Stimulated activated CD4-positive, alpha-beta T cell treated with anti-CD3 and anti-CD28 coated beads, Interleukin-12 subunit alpha, Interleukin-12 subunit beta, amount 100 ng/mL, for 48 hours (primary cell): ENCODE measurements around the gene PSME4.

Experiments
- DNase-seq, 3 donors: peaks; one replicate each; pipeline ENCODE4 v3.0.0-alpha.2; 2020; ENCODE audit warnings: low read depth in 2 of 3, low spot score in 1 of 3

PSME4 gene, protein sequence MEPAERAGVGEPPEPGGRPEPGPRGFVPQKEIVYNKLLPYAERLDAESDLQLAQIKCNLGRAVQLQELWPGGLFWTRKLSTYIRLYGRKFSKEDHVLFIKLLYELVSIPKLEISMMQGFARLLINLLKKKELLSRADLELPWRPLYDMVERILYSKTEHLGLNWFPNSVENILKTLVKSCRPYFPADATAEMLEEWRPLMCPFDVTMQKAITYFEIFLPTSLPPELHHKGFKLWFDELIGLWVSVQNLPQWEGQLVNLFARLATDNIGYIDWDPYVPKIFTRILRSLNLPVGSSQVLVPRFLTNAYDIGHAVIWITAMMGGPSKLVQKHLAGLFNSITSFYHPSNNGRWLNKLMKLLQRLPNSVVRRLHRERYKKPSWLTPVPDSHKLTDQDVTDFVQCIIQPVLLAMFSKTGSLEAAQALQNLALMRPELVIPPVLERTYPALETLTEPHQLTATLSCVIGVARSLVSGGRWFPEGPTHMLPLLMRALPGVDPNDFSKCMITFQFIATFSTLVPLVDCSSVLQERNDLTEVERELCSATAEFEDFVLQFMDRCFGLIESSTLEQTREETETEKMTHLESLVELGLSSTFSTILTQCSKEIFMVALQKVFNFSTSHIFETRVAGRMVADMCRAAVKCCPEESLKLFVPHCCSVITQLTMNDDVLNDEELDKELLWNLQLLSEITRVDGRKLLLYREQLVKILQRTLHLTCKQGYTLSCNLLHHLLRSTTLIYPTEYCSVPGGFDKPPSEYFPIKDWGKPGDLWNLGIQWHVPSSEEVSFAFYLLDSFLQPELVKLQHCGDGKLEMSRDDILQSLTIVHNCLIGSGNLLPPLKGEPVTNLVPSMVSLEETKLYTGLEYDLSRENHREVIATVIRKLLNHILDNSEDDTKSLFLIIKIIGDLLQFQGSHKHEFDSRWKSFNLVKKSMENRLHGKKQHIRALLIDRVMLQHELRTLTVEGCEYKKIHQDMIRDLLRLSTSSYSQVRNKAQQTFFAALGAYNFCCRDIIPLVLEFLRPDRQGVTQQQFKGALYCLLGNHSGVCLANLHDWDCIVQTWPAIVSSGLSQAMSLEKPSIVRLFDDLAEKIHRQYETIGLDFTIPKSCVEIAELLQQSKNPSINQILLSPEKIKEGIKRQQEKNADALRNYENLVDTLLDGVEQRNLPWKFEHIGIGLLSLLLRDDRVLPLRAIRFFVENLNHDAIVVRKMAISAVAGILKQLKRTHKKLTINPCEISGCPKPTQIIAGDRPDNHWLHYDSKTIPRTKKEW (N-terminal part only)

DNA sequence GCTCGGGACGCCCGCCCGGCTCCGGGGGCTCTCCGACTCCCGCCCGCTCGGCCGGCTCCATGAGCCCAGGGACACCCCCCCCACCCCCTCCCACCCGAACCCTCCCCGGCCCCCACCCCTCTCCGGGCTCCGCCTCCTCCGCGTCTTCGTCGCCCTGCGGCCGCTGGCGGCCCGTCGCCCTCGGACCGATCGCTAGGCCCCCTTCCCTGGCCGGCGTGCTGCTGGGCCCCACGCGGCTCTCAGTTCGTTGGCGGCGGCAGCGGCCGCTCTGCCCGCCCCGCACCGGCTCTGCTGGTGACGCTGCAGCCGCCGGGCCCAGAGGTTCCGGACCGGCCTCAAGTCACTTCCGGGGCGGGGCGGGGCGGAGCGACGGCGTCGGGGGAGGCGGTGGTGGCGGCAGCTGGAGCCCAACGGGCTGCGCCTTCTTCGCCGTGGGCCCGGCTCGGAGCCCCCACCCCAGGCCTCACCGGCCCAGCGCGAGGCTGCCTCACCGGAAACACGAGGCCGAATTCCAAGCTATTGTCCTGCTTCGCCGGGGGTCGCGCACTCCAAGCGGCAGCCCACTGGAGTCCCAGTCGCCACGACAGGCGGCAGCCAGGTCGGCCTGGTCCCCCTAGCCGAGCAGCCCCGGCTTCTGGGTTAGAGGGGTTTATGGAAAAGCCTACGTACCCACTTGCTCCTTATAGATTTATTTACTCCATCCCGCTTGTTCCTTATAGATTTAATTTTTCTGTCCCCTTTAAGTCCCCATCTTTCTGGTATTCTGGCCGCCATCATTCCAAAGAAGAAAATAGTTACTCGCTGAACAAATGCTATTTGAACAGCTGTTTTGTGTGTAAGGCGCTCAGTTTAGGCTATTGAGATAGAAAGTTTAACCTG lies at the start of gene PSME4:
Gene PSME4, minus strand, starts transcription at position 270 of the 879 bp plus-strand sequence. Its CDS starts 209 bp downstream, at position 61.
- DNase-seq, result peak; percentile 79 to 95 (median 90)

DNA sequence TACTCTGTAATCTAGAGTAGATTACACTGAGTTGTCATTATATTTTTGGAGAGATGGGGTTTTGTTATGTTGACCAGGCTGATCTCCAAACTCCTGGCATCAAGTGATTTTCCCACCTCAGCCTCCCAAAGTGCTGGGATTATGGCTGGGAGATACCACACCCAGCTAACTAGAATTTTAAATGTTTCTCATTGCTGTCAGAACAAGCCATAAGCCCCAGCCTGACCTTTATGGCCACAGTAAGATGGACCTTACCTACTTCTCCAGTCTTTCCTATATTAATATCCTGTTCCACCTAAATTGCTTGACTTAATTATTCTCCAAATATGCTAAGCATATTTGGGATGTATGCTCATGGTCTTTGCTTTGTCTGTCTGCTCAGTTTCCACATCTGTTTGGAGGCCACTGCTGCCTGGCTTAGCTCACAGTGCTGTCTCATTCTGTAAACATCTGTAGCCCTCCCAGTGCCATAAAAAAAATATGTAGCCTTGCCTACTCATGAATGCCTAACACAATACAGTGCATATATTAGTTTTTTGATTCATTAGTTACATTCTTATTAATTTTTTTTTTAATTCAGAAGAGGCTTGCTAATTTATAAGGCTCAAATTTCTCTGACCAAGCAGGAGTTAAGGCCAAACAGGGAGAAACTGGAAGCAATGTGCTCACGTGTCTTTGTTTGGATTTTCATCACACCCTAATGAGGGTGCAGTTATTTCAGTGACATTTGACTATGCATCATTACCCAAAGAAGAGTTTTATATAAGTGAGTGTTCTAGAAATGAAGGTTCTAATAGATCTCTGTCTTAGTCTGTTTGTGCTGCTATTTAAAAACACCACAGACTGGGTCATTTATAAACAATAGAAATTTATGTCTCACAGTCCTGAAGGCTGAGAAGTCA lies 45.3 kb upstream of the PSME4 start:
- no peak for DNase-seq

DNA sequence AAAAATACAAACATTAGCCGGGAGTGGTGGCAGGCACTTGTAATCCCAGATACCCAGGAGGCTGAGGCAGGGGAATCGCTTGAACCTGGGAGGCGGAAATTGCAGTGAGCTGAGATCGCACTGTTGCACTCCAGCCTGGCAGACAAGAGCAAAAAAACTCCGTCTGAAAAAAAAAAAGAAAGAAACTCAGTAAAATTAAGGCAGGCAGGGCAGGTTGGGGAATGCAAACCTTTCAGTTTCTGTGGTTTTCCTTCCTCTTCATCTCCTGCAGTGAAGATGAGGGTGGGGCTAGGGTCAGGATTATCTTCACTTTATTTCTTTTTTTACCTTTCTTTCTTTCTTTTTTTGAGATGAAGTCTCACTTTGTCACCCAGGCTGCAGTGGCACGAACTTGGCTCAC lies 43.2 kb upstream of the PSME4 start:
- no peak for DNase-seq

DNA sequence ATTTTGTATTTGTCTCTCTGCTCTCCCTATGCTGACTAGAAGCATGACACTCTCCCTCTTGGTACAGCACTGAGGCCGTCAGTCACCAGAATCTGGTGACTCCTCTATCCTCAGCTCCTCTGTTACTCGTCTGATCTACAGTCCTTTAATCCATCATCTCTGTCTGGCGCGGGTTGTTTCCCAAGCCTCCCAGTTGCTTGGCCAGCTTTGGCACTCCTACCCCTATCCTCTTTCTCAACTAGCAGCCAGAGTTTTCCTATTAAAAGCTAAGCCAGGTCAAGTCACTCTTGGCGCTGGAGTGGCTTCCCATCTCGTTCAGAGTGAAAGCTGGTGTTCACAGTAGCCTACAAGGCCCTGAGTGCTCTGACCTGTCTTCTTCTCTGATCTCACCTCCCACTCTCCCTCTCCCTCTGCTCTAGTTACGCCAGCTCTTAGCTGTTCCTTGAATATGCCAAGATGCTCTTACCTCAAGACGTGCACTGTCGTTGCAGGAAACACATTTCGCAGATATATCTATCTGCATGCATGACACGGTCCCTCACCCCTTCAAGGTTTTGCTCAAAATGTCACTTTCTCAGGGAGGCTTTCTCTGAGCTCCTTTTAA lies 41.8 kb upstream of the PSME4 start:
- DNase-seq, result no peak

DNA sequence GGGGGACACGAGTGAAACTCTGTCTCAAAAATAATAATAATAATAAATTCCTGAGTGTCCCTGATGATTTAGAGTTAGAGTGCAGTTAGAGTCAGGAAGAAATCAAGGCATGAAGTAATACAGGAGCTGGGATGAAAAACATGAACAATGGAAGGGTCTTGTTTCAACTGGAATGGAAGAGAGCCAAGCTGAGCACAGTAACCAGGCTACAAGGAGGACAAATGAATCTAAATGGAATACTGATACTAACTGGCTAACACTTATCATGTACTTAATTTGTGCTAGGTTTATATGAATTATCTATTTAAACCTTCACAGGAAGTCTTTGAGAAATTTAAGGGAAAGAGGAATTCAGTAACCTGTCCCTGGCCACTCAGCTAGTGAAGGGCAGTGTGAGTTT lies 38.8 kb upstream of the PSME4 start:
- DNase-seq, result no peak

- no peak for DNase-seq
These were observed 37.6 kb upstream of the PSME4 start for GRCh38 chr2:54008439-54008838.

- no peak for DNase-seq
These were observed 29.7 kb upstream of the PSME4 start for GRCh38 chr2:54000524-54000923.

- no peak for DNase-seq
These were observed 29.3 kb upstream of the PSME4 start for GRCh38 chr2:54000122-54000521.

DNA sequence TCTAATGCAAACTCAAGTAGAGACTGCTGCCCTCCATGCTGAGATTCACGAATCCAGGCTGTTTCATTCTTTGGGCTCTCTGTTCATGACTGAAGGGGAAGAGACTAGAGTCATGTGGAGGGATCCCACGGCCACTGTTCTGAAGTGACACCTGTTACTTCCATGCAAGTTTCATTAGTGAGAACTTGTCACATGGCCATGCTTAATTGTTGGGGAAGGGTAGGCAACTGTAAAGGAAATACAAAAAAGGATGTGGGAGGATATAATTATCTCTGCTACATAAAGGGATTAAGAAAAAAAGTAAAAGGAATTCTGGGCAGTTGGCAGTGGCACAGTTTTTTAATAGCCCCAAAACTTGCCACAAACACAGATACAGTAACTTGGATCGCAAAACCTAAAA lies 28.0 kb upstream of the PSME4 start:
- DNase-seq, result no peak

GRCh38 chr2:53994818-53995808 lies 24.3 kb upstream of the PSME4 start:
- DNase-seq, result no peak

DNA sequence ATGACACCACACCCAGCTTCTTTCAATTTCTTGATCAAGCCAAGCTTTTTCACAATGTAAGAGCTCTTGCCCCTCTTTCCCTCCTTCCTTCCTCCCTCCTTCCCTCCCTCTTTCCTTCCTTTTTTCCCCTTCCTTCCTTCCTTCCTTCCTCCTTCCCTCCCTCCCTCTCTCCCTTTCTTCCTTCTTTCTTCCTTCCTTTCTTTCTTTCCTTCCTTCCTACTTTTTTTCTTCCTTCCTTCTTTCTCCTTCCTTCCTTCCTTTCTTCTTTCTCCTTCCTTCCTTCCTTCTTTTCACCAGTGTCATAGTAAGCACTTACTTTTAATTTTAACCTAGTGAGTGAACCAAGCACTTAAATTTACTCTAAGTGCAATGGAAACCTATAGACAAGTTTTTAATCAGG lies 21.2 kb upstream of the PSME4 start:
- DNase-seq, result no peak

DNA sequence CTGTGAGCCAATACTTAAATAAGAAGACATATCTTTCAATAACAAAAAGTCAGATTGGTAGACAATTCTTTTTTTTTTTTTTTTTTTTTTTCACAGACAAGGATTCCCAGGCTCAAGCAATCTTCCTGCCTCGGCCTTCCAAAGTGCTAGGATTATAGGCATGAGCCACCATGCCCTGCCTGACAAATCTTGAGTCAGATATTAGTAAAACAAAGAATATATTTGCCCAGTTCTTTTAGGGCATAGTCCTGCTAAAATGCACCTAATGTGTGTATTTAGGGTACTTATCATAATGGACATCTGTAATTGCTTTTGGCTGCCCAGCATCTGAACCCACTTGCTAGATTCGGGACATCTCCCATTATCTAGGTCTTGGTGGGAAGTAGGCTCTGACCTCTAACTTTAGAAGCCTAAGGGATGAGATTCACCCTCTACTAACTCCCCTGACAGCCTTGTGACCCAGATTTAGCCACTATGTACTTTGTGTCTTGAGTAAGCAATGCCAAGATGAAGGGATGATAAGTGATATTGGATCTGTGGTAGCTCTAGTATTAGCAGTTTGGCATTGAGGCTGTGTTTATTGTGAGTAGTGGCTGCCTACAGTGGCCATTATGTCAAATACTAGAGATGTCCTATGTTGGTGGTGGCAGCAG lies 18.5 kb upstream of the PSME4 start:
- DNase-seq, result no peak

DNA sequence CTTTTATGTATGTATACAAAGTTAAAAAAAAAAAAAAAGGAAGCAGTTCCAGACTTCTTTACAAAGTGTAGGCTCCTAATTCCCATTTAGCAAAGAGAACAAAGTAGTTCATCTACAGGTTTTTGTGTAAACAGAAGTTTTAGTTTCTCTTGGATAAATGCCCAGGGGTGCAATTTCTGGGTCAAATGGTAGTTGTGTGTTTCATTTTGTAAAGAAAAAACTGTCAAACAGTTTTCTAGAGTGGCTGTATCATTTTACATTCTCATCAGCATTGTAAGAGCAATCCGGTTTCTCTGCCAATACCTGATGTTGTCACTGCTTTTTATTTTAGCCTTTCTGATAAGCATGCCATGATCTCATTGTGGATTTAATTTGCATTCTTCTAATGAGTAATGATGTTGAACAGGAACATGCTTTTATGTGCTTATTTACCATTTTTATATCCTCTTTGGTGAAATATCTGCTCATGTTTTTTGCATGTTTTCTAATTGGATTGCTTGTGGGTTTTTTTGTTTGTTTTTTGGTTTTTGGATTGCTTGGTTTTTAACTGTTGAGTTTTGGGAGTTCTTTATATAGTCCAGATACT lies 16.6 kb upstream of the PSME4 start:
- DNase-seq, result no peak

DNA sequence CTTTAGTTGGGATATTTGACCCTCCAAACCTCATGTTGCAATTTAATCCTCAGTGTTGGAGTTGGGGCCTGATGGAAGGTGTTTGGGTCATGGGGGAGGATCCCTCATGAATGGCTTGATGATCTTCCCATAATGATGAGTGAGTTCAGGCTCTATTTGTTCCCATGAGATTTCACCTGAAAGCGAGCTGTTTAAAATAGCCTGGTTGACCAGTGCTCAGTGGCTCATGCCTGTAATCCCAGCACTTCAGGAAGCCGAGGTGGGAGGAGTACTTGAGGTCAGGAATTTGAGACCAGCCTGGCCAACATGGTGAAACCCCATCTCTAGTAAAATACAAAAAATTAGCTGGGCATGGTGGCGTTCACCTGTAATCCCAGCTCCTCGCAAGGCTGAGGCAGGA lies 14.9 kb upstream of the PSME4 start:
- no peak for DNase-seq

DNA sequence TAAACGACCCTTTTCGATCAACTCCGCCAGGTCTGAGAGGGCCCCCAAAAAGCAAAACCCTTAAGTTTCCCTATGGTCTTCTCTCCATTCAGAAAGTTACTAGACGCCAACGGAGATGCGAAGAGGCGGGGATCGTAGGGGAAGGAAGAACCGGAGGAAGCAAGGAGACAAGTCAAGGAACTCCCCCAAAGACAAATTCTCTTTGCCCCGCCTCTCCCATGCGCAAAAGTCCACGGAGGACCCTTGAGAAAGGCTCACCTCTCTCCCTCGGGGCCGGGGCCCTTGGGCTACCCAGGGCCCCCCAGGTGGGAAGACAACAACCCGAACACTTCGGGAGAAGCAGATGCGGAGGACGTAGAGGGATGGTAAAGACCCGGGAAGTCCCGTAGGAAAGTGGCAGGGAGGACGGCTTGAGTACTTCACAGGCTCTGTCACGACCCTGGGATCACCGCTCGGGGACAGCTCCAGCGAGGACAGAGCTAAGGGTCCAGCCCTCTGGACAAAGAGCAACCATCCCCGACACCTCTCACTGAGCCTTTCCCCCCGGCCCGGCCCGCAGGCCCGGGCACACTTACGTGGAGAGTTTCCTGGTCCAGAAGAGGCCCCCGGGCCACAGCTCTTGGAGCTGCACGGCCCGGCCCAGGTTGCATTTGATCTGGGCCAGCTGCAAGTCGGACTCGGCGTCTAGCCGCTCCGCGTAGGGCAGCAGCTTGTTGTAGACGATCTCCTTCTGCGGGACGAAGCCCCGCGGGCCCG lies 647 bp downstream of the PSME4 start:
- peak in 1 of 3 donors; percentile 12 for DNase-seq

DNA sequence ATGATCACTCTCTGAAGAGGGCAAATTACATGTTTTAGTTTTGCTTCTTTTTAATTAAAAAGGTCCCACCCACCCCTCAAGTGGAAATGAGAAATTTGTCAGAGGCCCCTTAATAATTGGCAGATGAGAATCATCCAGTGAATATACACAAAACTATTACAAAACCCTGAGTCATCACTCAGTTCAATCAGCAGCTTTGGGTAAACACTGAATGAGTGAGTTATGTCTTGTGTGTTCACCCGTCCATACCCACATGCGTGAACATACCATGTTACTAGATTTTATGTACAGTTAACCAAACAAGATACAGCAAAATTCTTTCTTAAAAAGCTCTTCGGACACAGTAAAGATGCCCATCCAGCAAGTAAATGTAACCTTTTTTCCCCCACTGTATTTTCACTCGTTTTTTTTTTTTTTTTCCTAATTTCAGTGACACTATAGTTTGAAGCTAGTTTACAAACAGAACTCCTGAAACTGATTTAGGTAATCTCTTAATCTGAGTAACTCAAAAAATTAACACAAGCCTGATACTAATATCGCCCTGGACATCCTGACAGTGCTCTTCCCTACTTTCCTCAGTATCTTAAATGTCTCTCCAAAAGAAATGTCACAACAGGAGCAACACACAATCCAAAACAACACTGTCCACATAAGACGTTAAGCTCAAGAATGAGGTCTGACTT lies 1.4 kb downstream of the PSME4 start:
- no peak for DNase-seq
